ENCODE measurements around the gene TMEM14B.
"Not testable (repeated sequence)": the region's sequence is repeated elsewhere in the genome, so short reads cannot be mapped to it uniquely, and the experiment has no call there.

The TMEM14B gene

DNA sequence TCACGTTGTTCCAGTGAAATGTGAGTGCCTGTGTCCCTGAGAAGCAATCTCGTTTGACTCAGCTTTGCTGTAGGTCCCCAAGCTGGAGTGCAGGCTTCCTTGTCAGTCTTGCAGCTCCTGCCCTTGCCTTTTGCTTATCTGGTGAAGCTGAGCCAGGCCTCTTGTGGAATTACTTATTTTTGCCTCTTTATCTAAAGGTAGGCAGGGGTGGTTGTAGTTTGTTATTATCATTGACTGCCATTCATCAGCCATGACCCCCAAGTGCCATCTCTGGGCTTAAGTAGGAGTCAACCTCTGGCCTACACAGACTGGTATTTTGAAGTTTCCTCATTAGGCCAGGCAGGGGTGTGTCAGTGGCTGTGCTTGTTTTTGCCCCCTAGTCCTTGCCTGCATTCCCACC, 2.1 kb downstream of the TMEM14B start:
- Histone ChIP-seq H3K79me2 (ENCODE audit: insufficient read depth, low read length) (peaks cover 28% of the 10 kb centered on the region), H3K4me3 (ENCODE audit: low read depth, low read length, poor library complexity, severe bottlenecking) (peak overlapping the region; percentile 89), H3K9me3 (ENCODE audit: low read length) (no peaks in the 10 kb centered on the region), H3K9me2 (ENCODE audit: low read depth, low read length) (no peaks in the 10 kb centered on the region), H3K4me1 (ENCODE audit: insufficient read depth, low read length, severe bottlenecking) (peaks cover 41% of the 10 kb centered on the region), H2AFZ (ENCODE audit: low read length) (no peak overlapping the region), H4K20me1 (ENCODE audit: insufficient read depth, low read length) (no peaks in the 10 kb centered on the region), H3K4me2 (ENCODE audit: low read length) (peak overlapping the region; percentile 96; the same call in 1 of the 2 replicates), H3K9ac (ENCODE audit: low read length) (peak overlapping the region; percentile 98; the same call in 1 of the 2 replicates), H3K27ac (ENCODE audit: low read depth, low read length, poor library complexity, severe bottlenecking) (no peak overlapping the region), H3F3A (ENCODE audit: insufficient read depth, low read length) (no peaks in the 10 kb centered on the region), H3K27me3 (ENCODE audit: insufficient read depth, low read length) (no peaks in the 10 kb centered on the region), H3K36me3 (ENCODE audit: insufficient read depth, low read length) (peaks cover 54% of the 10 kb centered on the region)
- TF ChIP-seq, protein P1, sequence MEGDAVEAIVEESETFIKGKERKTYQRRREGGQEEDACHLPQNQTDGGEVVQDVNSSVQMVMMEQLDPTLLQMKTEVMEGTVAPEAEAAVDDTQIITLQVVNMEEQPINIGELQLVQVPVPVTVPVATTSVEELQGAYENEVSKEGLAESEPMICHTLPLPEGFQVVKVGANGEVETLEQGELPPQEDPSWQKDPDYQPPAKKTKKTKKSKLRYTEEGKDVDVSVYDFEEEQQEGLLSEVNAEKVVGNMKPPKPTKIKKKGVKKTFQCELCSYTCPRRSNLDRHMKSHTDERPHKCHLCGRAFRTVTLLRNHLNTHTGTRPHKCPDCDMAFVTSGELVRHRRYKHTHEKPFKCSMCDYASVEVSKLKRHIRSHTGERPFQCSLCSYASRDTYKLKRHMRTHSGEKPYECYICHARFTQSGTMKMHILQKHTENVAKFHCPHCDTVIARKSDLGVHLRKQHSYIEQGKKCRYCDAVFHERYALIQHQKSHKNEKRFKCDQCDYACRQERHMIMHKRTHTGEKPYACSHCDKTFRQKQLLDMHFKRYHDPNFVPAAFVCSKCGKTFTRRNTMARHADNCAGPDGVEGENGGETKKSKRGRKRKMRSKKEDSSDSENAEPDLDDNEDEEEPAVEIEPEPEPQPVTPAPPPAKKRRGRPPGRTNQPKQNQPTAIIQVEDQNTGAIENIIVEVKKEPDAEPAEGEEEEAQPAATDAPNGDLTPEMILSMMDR (IDR thresholded peaks at IDR 0.05; ENCODE audit: low read length): no peak
- TF ChIP-seq EZH2 (IDR thresholded peaks at IDR 0.05; ENCODE audit: borderline replicate concordance, low read length): no peak

DNA sequence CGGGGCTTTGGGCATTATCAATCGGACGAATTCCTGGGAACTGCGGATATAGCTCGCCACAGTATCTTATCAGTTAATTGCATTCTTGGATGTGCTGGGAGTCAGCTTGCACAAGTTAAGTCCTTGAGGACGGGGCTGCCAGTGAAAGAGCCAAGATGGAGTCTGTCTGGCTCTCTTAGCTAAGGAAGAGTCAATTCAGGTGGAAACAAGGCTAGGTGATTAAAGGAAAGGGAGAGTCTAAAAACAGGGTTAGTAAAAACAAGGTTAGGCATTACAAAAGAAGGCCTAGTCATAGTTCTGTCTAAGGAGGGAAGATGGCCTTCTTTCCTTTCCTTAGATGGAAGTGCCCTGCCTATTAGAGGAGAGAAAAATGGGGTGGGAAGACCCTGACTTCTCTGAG, 3.0 kb downstream of the TMEM14B start:
- H3K27ac ChIP-seq (ENCODE audit: low read depth, low read length, poor library complexity, severe bottlenecking); H3K9me3 ChIP-seq (ENCODE audit: low read length); H4K20me1 ChIP-seq (ENCODE audit: insufficient read depth, low read length); H3K27me3 ChIP-seq (ENCODE audit: insufficient read depth, low read length); H3F3A ChIP-seq (ENCODE audit: insufficient read depth, low read length); H3K4me2 ChIP-seq (ENCODE audit: low read length); H3K4me3 ChIP-seq (ENCODE audit: low read depth, low read length, poor library complexity, severe bottlenecking); H3K9ac ChIP-seq (ENCODE audit: low read length); H2AFZ ChIP-seq (ENCODE audit: low read length); H3K9me2 ChIP-seq (ENCODE audit: low read depth, low read length): not testable (repeated sequence)
- peaks cover 62% of the 10 kb centered on the region for H3K36me3 ChIP-seq (ENCODE audit: insufficient read depth, low read length)
- peaks cover 28% of the 10 kb centered on the region for H3K79me2 ChIP-seq (ENCODE audit: insufficient read depth, low read length)
- H3K4me1 ChIP-seq (ENCODE audit: insufficient read depth, low read length, severe bottlenecking): peaks cover 34% of the 10 kb centered on the region

DNA sequence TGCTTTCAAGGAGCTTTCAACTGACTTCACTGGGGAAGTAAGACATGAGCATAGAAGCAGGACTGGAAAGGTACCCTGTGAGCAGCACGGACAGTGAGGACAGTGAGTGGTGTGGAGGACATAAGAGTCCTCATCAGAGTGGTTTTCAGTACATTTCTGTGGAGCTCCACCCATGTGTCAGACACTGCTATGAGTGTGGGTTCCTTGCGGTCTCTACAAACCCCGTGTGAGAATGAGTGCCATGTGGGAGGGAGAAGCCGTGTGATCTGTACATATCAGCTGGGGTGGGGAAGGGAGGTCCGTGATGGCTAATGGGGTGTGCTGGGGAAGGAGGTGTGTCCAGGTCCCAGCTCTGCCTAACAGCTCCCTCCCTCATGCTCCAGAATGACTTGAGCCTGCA, 4.2 kb downstream of the TMEM14B start:
- H3F3A ChIP-seq (ENCODE audit: insufficient read depth, low read length); H3K9ac ChIP-seq (ENCODE audit: low read length); H3K27me3 ChIP-seq (ENCODE audit: insufficient read depth, low read length); H3K4me3 ChIP-seq (ENCODE audit: low read depth, low read length, poor library complexity, severe bottlenecking); H4K20me1 ChIP-seq (ENCODE audit: insufficient read depth, low read length); H2AFZ ChIP-seq (ENCODE audit: low read length); H3K9me2 ChIP-seq (ENCODE audit: low read depth, low read length); H3K9me3 ChIP-seq (ENCODE audit: low read length); H3K27ac ChIP-seq (ENCODE audit: low read depth, low read length, poor library complexity, severe bottlenecking); H3K4me2 ChIP-seq (ENCODE audit: low read length): not testable (repeated sequence)
- peaks cover 28% of the 10 kb centered on the region for H3K79me2 ChIP-seq (ENCODE audit: insufficient read depth, low read length)
- H3K4me1 ChIP-seq (ENCODE audit: insufficient read depth, low read length, severe bottlenecking): peaks cover 28% of the 10 kb centered on the region
- peaks cover 73% of the 10 kb centered on the region for H3K36me3 ChIP-seq (ENCODE audit: insufficient read depth, low read length)

DNA sequence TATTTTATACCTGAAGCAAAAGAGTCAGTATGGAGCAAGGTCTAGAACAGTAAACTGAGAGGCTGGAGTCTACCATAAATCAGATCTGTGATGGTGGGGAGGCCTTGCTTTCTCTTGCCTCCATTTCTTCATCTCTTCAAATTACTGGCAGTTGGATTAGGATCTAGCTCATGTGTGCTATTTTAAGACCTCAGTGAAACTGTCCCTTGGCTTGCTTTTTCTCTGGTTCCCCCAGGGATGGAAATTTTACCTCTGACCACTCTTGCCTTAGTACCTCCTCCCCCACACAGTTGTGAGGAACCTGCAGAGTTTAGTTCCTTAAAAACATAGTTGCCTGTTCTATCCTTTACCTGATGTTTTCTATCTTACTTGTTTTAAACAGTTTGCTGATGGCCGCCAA, 8.5 kb downstream of the TMEM14B start:
- no peak for TF ChIP-seq EZH2 (IDR thresholded peaks at IDR 0.05; ENCODE audit: borderline replicate concordance, low read length)
- TF ChIP-seq, protein P1 (IDR thresholded peaks at IDR 0.05; ENCODE audit: low read length): no peak
- H3K4me2 ChIP-seq (ENCODE audit: low read length): no peak overlapping the region
- peaks cover 3% of the 10 kb centered on the region for H3K4me1 ChIP-seq (ENCODE audit: insufficient read depth, low read length, severe bottlenecking)
- peaks cover 85% of the 10 kb centered on the region for H3K36me3 ChIP-seq (ENCODE audit: insufficient read depth, low read length)
- no peak overlapping the region for H3K4me3 ChIP-seq (ENCODE audit: low read depth, low read length, poor library complexity, severe bottlenecking)
- no peak overlapping the region for H2AFZ ChIP-seq (ENCODE audit: low read length)
- H3K27me3 ChIP-seq (ENCODE audit: insufficient read depth, low read length): no peaks in the 10 kb centered on the region
- H3K27ac ChIP-seq (ENCODE audit: low read depth, low read length, poor library complexity, severe bottlenecking): peak overlapping the region; percentile 7
- no peaks in the 10 kb centered on the region for H4K20me1 ChIP-seq (ENCODE audit: insufficient read depth, low read length)
- H3F3A ChIP-seq (ENCODE audit: insufficient read depth, low read length): no peaks in the 10 kb centered on the region
- H3K9me2 ChIP-seq (ENCODE audit: low read depth, low read length): no peaks in the 10 kb centered on the region
- no peaks in the 10 kb centered on the region for H3K9me3 ChIP-seq (ENCODE audit: low read length)
- peaks cover 7% of the 10 kb centered on the region; the same call in 1 of the 2 replicates for H3K79me2 ChIP-seq (ENCODE audit: insufficient read depth, low read length)
- no peak overlapping the region for H3K9ac ChIP-seq (ENCODE audit: low read length)
